Subcutaneous adipose tissue (tissue), 4 donors: Measurements from ENCODE around the gene PDIA5. TPM values are rescaled to one million over a fixed set of nuclear protein-coding genes. Genes with fewer than 3 reads are reported as not detected.

Source experiments
- total RNA-seq, 4 donors: library from RNA; depleted of rRNA; stranded (reverse); fragments of >200 nt; gene quantifications; one replicate each; pipeline ENCODE4 v1.1.0, GENCODE V29; 2016
- TF ChIP-seq, protein P1 (sequence below): fragments of 450-650 bp; IDR thresholded peaks from one replicate; pipeline ENCODE4 v1.5.1; 2016; ENCODE audit warnings: low read depth, mild to moderate bottlenecking, control low read depth, antibody characterized with exemption, moderate library complexity

PDIA5 gene
- total RNA-seq, 4 donors from 2014 or later = 5.9 to 20.3 (median 11.3) TPM

DNA sequence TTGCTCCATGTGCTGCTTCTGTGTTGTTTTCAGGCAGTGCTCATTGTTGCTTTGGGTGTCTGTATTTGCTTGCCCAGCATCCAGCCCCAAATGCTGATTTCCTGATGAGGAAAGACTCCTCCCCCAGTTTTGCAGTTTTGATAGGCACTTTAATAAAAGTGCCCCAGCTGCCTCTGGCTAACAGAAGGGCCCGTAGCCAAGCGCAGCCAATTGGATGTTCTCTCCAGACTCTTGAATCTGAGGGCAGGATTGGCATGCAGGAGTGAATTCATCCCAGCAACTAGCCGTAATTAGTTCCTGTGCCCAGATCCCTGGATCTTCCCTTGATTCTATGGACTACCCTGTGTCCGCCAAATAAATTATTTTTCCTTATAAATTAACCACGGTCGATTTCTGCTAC lies 24.4 kb upstream of the PDIA5 start:
- TF ChIP-seq, protein P1, sequence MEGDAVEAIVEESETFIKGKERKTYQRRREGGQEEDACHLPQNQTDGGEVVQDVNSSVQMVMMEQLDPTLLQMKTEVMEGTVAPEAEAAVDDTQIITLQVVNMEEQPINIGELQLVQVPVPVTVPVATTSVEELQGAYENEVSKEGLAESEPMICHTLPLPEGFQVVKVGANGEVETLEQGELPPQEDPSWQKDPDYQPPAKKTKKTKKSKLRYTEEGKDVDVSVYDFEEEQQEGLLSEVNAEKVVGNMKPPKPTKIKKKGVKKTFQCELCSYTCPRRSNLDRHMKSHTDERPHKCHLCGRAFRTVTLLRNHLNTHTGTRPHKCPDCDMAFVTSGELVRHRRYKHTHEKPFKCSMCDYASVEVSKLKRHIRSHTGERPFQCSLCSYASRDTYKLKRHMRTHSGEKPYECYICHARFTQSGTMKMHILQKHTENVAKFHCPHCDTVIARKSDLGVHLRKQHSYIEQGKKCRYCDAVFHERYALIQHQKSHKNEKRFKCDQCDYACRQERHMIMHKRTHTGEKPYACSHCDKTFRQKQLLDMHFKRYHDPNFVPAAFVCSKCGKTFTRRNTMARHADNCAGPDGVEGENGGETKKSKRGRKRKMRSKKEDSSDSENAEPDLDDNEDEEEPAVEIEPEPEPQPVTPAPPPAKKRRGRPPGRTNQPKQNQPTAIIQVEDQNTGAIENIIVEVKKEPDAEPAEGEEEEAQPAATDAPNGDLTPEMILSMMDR = no peak

DNA sequence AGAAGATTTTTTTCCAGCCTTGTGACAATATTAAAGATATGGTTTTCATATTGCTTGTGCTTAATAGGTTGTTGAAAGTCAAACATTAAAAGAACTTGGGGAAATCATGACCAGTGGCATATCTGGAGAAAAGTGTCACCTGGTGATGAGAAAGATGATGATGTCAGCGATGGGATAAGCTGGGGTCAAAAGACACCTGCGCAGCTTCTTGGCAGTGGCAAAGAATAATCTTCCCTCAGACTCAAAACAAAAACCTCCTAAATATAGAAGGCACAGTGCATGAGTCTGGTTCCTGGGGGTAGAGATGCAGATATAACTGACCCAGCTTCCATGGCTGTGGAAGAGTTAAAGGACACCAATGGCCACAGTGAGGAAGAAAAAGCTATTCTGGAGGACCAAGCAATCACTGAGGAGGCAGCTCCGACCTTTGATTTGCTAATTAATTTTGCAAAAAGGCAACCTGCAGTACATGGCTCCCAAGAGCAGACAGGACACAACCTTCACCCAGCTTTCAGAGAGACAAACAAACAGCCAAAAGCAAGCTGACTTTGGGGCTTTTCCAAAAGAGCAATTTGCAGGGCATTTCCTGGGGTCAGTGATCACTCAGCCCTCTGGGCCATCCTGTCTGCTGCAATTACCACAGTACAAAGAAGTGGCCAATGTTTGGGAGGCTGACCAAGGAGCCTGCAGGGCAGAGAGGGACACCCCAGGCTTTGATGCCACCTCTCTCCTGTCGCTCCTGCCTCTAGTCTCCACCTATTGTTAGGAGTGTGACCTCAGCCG lies 21.7 kb upstream of the PDIA5 start:
- TF ChIP-seq, protein P1 = no peak

DNA sequence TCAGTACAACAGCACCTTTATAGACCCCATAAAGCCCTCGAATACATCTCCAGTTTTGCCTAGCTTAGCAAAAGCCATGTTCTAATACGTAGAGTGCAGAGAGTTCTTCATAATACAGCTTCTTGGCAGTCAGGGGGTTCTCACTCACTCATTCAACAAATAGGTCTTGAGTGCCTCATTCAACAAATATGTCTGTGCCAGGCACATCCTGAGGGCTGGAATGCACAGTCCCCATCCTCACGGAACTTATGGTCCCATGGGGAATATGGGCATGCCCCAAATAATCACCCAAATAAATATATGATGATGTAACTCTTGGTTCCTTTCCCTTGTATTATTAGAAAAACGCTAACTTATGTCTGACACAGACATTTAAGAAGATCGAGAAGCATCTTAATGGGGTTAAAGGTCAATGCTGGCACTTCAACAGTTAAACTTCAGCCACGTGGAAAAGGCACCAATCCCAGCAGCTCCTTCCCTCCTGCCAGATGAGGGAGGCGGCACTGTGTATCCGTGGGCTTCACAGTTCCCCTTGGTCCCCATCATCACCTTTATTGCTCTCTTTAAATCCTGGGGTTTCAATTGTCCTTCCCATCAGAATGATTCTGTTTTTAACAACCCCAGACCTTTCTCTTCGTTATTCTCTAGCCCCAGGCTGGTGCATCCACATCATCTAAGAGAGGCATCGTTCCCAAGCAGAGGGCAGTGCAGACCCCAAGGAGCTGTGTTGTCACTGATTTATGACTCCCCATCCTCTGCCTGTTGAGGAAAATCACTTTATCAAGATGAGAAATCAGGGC lies 20.4 kb upstream of the PDIA5 start:
- TF ChIP-seq, protein P1 = no peak

DNA sequence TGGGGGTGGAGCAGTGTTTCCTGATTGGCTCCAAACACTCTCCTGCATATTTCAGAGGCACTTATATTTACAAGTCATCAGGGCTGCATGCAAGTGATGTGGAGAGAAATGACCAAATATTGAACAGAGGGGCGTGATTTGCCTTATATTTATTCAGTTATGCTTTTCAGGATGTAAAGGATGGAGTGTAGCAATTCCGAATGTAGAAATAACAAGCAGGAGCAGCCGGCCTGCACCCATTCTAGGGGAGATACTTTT lies 19.8 kb upstream of the PDIA5 start:
- TF ChIP-seq, protein P1 = no peak

DNA sequence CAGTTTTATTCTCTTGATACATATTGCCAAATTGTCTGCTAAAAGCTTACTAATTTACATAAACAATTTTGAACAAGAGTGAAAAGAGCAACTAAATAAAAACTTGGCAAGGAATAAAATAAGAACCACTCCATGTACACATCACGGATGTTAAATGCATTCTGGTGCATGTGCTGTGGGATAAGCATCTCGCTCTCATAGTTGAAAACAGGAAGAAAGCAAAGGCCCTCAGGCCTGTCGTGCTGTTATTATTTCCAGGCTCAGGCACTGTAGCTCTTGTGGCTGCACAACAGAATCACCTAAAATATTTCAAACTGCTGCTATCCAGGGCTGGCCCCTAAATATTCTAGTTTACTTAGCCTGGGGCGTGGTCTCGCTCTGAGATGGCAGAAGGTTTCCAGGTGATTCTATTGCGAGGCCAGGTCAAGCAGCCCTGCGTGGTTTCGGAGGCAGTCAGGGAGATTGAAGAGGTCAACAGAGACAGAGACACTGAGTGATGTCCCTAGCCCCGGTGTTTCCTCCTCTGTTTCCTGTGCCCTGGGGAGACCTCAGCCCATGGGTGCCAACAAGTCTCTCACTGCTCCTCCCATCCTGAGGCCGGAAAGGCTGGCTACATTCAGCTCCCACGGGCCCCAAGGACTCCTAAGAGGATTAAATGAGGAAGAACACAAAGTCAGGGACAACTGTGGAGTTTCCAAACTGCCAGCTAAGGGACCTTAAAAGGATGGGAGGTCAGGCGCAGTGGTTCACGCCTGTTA lies 18.2 kb upstream of the PDIA5 start:
- TF ChIP-seq, protein P1 = no peak

DNA sequence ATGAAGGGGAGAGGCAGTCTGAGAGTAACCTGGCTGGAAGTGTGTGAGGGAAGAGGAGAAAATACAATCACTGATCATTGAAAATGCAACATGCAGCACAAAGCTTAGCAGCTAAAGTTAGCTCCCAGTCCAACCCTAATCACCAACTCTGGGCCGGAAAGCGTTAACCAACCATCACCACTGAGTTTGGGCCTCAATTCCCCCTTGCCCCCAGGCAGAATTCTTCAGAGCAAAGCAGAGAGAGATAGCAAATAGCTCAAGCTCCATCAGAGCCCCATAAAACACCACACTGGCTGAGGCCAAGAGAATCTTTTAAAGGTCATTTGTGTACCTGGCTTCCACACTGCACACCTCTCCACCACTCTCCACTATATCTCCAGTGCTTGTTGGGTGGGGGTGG lies 16.2 kb upstream of the PDIA5 start:
- TF ChIP-seq, protein P1 = no peak

DNA sequence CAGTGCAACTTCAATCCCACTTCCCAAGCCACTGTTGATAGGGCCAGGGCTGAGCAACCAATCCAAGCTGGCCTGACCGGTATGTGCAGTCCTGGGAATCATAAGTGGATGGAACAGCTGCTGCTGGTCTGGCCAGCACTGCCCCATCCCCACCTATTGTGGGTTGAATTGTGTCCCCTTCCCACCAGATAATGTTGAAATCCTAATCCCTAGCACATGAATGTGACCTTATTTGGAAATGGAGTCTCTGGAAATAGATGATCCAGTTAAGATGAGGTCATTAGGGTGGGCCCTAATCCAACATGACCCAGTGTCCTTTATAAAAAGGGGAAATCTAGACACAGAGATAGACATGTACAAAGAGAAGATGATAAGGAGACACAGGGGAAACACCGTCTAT lies 13.7 kb upstream of the PDIA5 start:
- TF ChIP-seq, protein P1 = no peak
